ENCODE measurements around the gene ADAMTS14.

The ADAMTS14 gene

GRCh38 chr10:70780772-70781171, 108.5 kb downstream of the ADAMTS14 start:
- TF ChIP-seq CTCF (IDR thresholded peaks at IDR 0.05; ENCODE audit: low read depth, low read length), result no peak
- no peak overlapping the region for H3K4me3 ChIP-seq (ENCODE audit: low read depth, low read length)

- no peak overlapping the region for H3K4me3 ChIP-seq (ENCODE audit: low read depth, low read length)
- TF ChIP-seq CTCF (IDR thresholded peaks at IDR 0.05; ENCODE audit: low read depth, low read length), result no peak
Observed at GRCh38 chr10:70781461-70782051, 109.2 kb downstream of the ADAMTS14 start.

GRCh38 chr10:70782086-70782745, 109.9 kb downstream of the ADAMTS14 start:
- H3K4me3 ChIP-seq (ENCODE audit: low read depth, low read length), result no peak overlapping the region
- no peak for TF ChIP-seq CTCF (IDR thresholded peaks at IDR 0.05; ENCODE audit: low read depth, low read length)

- no peak for TF ChIP-seq CTCF (IDR thresholded peaks at IDR 0.05; ENCODE audit: low read depth, low read length)
- no peak overlapping the region for H3K4me3 ChIP-seq (ENCODE audit: low read depth, low read length)
Observed at GRCh38 chr10:70782746-70783680, 110.7 kb downstream of the ADAMTS14 start.

GRCh38 chr10:70784016-70784415, 111.7 kb downstream of the ADAMTS14 start:
- TF ChIP-seq CTCF (IDR thresholded peaks at IDR 0.05; ENCODE audit: low read depth, low read length), result no peak
- H3K4me3 ChIP-seq (ENCODE audit: low read depth, low read length), result no peak overlapping the region

GRCh38 chr10:70784471-70784870, 112.2 kb downstream of the ADAMTS14 start:
- H3K4me3 ChIP-seq (ENCODE audit: low read depth, low read length), result no peak overlapping the region
- TF ChIP-seq CTCF (IDR thresholded peaks at IDR 0.05; ENCODE audit: low read depth, low read length), result no peak
